Neural progenitor cell (in vitro differentiated cells): ENCODE measurements around the gene PSME2.

Source experiments
- EZH2 ChIP-seq: fragments of 200-600 bp; sonication (generic); IDR thresholded peaks from 2 replicates; pipeline ENCODE4 v1.6.1; 2017; ENCODE audit warnings: antibody characterized with exemption, mild to moderate bottlenecking, moderate library complexity
- EZH2phosphoT487 ChIP-seq: fragments of 200-600 bp; sonication (generic); IDR thresholded peaks from 2 replicates; pipeline ENCODE4 v1.6.1; 2017; ENCODE audit warnings: antibody characterized with exemption
- TF ChIP-seq, protein P1 (sequence below): fragments of 200-600 bp; sonication (generic); IDR thresholded peaks from 2 replicates; pipeline ENCODE4 v1.5.1; 2017; ENCODE audit warnings: antibody characterized with exemption, mild to moderate bottlenecking

DNA sequence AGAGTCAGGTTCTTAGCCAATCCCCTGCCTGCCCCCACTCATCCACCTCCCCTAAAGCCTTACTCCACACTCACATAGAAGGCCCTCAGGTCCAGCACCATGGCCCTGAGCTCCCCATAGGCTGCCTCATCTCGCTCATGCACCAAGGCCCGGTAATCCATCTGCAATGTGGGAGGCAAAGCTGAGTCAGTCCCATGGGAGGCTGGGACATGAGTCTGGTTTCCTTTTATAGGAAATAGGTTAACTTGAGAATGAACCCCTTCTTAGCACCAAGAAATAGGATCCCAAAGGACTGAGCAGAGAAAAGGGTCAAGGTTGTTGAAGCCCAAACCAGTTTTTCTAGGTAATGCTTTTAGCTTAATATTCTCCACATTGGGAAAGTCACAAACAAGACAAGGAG, 2.9 kb downstream of the PSME2 start:
- TF ChIP-seq, protein P1, sequence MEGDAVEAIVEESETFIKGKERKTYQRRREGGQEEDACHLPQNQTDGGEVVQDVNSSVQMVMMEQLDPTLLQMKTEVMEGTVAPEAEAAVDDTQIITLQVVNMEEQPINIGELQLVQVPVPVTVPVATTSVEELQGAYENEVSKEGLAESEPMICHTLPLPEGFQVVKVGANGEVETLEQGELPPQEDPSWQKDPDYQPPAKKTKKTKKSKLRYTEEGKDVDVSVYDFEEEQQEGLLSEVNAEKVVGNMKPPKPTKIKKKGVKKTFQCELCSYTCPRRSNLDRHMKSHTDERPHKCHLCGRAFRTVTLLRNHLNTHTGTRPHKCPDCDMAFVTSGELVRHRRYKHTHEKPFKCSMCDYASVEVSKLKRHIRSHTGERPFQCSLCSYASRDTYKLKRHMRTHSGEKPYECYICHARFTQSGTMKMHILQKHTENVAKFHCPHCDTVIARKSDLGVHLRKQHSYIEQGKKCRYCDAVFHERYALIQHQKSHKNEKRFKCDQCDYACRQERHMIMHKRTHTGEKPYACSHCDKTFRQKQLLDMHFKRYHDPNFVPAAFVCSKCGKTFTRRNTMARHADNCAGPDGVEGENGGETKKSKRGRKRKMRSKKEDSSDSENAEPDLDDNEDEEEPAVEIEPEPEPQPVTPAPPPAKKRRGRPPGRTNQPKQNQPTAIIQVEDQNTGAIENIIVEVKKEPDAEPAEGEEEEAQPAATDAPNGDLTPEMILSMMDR: no peak
- TF ChIP-seq EZH2phosphoT487 (no peak), EZH2 (no peak)
